Measurements from ENCODE around the gene SPTAN1. TPM values are rescaled to one million over a fixed set of nuclear protein-coding genes. Genes with fewer than 3 reads are reported as not detected.
A peak's percentile ranks its signal among the peaks of the same experiment; 100 is the strongest.
"Not testable (repeated sequence)": the region's sequence is repeated elsewhere in the genome, so short reads cannot be mapped to it uniquely, and the experiment has no call there.

The SPTAN1 gene
- total RNA-seq, 1 experiment from 2014 or later: 344 TPM

- peaks cover 18% of the 10 kb centered on the region for H3K36me3 Mint-ChIP-seq (ENCODE audit: insufficient read depth, unreplicated experiment)
- H3K27ac Mint-ChIP-seq (ENCODE audit: unreplicated experiment): no peak overlapping the region
- DNase-seq: no peak
- no peaks in the 10 kb centered on the region for H3K4me1 Mint-ChIP-seq (ENCODE audit: low read depth, unreplicated experiment)
- H3K27me3 Mint-ChIP-seq (ENCODE audit: unreplicated experiment): no peaks in the 10 kb centered on the region
- CTCF ChIA-PET: interaction anchor here (0.6 kb wide), 1 partner anchor 43 kb away, joined by 3 read pairs; no protein-coding TSS in a partner anchor
- BruUV-seq (replicated peaks): no TSS peak
- no peak overlapping the region for H3K4me3 Mint-ChIP-seq (ENCODE audit: low read depth, unreplicated experiment)
- no peaks in the 10 kb centered on the region for H3K9me3 Mint-ChIP-seq (ENCODE audit: low read depth, unreplicated experiment)
- intact Hi-C loops (cut with micrococcal nuclease; ENCODE audit: unreplicated experiment): no loop called here
- no peak for TF ChIP-seq CTCF (IDR thresholded peaks at IDR 0.05; ENCODE audit: unreplicated experiment)
Measured at GRCh38 chr9:128575916-128576315, 23.5 kb downstream of the SPTAN1 start.

GRCh38 chr9:128577206-128577605, 24.8 kb downstream of the SPTAN1 start:
- Mint-ChIP-seq H3K27ac (ENCODE audit: unreplicated experiment) (no peak overlapping the region), H3K27me3 (ENCODE audit: unreplicated experiment) (no peaks in the 10 kb centered on the region), H3K4me1 (ENCODE audit: low read depth, unreplicated experiment) (no peaks in the 10 kb centered on the region), H3K4me3 (ENCODE audit: low read depth, unreplicated experiment) (no peak overlapping the region), H3K9me3 (ENCODE audit: low read depth, unreplicated experiment) (no peaks in the 10 kb centered on the region), H3K36me3 (ENCODE audit: insufficient read depth, unreplicated experiment) (peaks cover 15% of the 10 kb centered on the region)
- CTCF ChIA-PET: no interaction called here
- TF ChIP-seq CTCF (IDR thresholded peaks at IDR 0.05; ENCODE audit: unreplicated experiment): no peak
- no peak for DNase-seq
- TSS peak; percentile 56 for BruUV-seq (replicated peaks)
- intact Hi-C loops (cut with micrococcal nuclease; ENCODE audit: unreplicated experiment): no loop called here

GRCh38 chr9:128579194-128579593, 26.8 kb downstream of the SPTAN1 start:
- Mint-ChIP-seq H3K4me3 (ENCODE audit: low read depth, unreplicated experiment) (no peak overlapping the region), H3K36me3 (ENCODE audit: insufficient read depth, unreplicated experiment) (peaks cover 19% of the 10 kb centered on the region), H3K9me3 (ENCODE audit: low read depth, unreplicated experiment) (no peaks in the 10 kb centered on the region), H3K27ac (ENCODE audit: unreplicated experiment) (no peak overlapping the region), H3K27me3 (ENCODE audit: unreplicated experiment) (no peaks in the 10 kb centered on the region), H3K4me1 (ENCODE audit: low read depth, unreplicated experiment) (no peaks in the 10 kb centered on the region)
- no peak for TF ChIP-seq CTCF (IDR thresholded peaks at IDR 0.05; ENCODE audit: unreplicated experiment)
- BruUV-seq (replicated peaks): no TSS peak
- no peak for DNase-seq
- intact Hi-C loops (cut with micrococcal nuclease; ENCODE audit: unreplicated experiment): no loop called here
- CTCF ChIA-PET: no interaction called here

GRCh38 chr9:128580731-128581130, 28.3 kb downstream of the SPTAN1 start:
- no peaks in the 10 kb centered on the region for H3K27me3 Mint-ChIP-seq (ENCODE audit: unreplicated experiment)
- no peak for TF ChIP-seq CTCF (IDR thresholded peaks at IDR 0.05; ENCODE audit: unreplicated experiment)
- no peaks in the 10 kb centered on the region for H3K9me3 Mint-ChIP-seq (ENCODE audit: low read depth, unreplicated experiment)
- no TSS peak for BruUV-seq (replicated peaks)
- CTCF ChIA-PET: no interaction called here
- no peaks in the 10 kb centered on the region for H3K4me1 Mint-ChIP-seq (ENCODE audit: low read depth, unreplicated experiment)
- H3K36me3 Mint-ChIP-seq (ENCODE audit: insufficient read depth, unreplicated experiment): peaks cover 23% of the 10 kb centered on the region
- intact Hi-C loops (cut with micrococcal nuclease; ENCODE audit: unreplicated experiment): no loop called here
- no peak for DNase-seq
- no peak overlapping the region for H3K4me3 Mint-ChIP-seq (ENCODE audit: low read depth, unreplicated experiment)
- H3K27ac Mint-ChIP-seq (ENCODE audit: unreplicated experiment): no peak overlapping the region

- DNase-seq; H3K4me1 Mint-ChIP-seq (ENCODE audit: low read depth, unreplicated experiment); H3K4me3 Mint-ChIP-seq (ENCODE audit: low read depth, unreplicated experiment); BruUV-seq (replicated peaks); H3K9me3 Mint-ChIP-seq (ENCODE audit: low read depth, unreplicated experiment); H3K27ac Mint-ChIP-seq (ENCODE audit: unreplicated experiment); intact Hi-C loops (cut with micrococcal nuclease; ENCODE audit: unreplicated experiment); H3K27me3 Mint-ChIP-seq (ENCODE audit: unreplicated experiment); CTCF ChIA-PET: not testable (repeated sequence)
- peaks cover 37% of the 10 kb centered on the region for H3K36me3 Mint-ChIP-seq (ENCODE audit: insufficient read depth, unreplicated experiment)
Measured at GRCh38 chr9:128585155-128585554, 32.8 kb downstream of the SPTAN1 start.

GRCh38 chr9:128586934-128587333, 34.5 kb downstream of the SPTAN1 start:
- H3K27me3 Mint-ChIP-seq (ENCODE audit: unreplicated experiment): not testable (repeated sequence)

More at GRCh38 chr9:128586934-128587333, 34.5 kb downstream of the SPTAN1 start:
- BruUV-seq (replicated peaks); H3K4me3 Mint-ChIP-seq (ENCODE audit: low read depth, unreplicated experiment); DNase-seq; H3K4me1 Mint-ChIP-seq (ENCODE audit: low read depth, unreplicated experiment); H3K9me3 Mint-ChIP-seq (ENCODE audit: low read depth, unreplicated experiment); H3K27ac Mint-ChIP-seq (ENCODE audit: unreplicated experiment); intact Hi-C loops (cut with micrococcal nuclease; ENCODE audit: unreplicated experiment): not testable (repeated sequence)
- H3K36me3 Mint-ChIP-seq (ENCODE audit: insufficient read depth, unreplicated experiment): peaks cover 46% of the 10 kb centered on the region
- CTCF ChIA-PET: interaction anchor here (0.7 kb wide), 1 partner anchor 30 kb away, joined by 3 read pairs; no protein-coding TSS in a partner anchor

Data from Calu3 (cell line).